T follicular helper cell (primary cell): Measurements from ENCODE around the gene RAB6D.
"Not testable (repeated sequence)": the region's sequence is repeated elsewhere in the genome, so short reads cannot be mapped to it uniquely, and the experiment has no call there.

Experiments used
- DNase-seq: peaks from one replicate; pipeline ENCODE4 v3.0.0-alpha.2; 2020; ENCODE audit warnings: low read depth

Gene RAB6D

DNA sequence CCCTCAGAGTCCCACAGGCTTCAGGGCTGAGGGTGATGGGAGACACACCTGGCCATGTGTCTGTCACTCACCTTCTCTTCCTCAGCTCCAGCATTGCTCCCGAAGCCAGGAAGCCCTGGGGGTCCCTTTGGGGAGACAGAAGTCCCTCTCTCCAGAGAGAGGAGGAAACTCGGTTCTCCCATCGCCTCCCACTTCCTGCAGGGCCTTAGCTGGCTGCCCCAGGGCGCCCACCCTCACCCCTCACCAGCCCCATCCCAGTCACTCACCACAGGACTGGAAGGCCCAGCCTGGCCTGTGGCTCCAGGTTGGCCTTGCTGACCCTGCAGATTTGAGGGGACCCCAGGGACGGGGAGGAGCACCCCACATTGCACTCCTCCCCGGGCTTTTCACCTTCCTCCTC lies 2.7 kb upstream of the RAB6D start:
- no peak for DNase-seq

DNA sequence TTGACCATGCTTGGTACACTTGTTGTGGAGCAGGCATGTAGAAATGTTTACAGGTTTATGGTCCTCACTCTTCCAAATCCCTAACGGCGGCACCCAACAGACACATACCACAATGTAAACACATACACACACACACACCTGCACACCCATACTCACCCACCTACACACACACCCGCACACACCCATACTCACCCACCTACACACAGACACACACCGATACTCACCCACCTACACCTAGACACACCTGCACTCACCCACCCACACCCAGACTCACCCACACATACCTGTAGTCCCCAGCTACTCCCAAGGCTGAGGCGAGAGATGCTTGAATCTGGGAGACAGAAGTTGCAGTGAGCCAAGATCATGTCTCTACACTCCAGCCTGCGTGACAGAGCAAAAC lies 1.5 kb upstream of the RAB6D start:
- no peak for DNase-seq

DNA sequence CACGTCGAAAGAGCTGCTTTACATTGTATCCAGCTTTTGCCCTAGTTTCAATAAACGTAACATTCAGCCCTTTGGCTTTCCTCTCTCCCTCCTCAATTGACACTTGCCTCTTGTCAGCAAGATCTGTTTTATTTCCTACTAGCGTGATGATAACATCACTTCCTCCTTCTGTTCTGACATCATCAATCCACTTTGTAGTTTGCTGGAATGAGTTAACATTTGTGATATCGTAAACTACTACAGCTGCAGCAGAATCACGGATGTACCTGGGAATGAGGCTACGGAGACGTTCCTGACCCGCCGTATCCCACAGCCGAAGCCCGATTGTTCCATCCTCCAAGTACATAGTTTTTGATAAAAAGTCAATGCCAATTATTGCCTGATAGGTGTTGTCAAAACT lies 755 bp downstream of the RAB6D start:
- DNase-seq: not testable (repeated sequence)

DNA sequence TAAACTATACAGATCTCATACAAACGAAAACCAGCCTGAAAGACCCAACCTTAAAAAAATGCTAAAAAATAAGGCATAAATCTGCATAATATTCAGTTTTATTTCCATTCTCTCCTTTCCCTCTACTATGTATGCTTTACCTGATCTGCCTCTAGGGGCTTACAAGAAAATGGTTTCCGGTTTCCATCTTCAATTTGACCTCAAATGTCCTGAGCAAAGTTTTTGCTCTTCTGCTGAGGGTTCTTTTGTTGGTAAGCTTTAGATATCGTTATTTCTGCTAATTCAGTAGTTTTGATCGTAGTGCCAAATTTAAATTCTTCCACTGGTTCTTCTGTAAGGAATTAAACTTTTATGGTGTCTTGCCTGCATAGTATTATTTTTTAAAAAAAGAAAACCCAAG lies 2.2 kb downstream of the RAB6D start:
- not testable (repeated sequence) for DNase-seq

DNA sequence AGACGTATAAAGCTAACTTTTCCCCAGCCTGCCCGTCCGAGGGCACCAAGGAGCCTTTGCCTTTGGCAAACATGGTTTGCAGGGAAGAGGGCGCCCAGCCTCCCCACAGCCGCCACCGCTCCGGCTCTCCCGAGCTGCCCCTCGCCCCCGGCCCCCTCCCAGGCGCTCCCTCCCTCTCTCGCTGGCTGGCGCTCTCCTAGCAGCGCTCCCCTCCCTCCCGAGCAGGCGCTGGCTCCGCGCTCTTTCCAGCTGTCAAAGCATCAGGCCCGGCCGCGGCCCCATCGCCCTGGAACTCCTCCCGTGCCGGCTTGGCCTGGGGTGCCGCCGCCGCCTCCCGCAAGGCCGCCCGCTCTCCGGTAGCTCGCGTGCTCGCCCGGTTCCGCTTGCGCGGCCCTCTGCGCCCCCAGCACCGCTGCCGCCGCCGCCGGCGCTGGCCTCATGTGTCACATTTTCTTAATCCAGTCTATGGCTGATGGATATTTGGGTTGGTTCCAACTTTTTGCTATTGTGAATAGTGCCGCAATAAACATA lies 10.7 kb downstream of the RAB6D start:
- not testable (repeated sequence) for DNase-seq

DNA sequence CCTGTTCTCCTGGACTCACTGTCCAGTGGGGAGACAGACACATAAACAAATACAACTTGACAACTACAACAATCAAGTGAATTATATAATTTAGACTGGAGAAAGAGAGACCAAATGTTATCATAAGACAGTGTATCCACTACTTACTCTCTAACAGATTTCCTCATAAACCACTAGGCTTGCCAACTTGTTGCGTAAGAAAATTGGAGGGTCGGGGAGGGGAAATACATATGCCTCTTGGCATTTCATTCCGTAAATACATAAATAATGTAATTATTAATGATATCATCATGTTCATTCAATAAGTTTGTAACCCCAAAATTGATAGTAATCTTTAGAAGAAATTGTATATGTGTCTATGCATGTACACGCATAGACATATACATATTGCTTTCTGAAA lies 14.9 kb downstream of the RAB6D start:
- DNase-seq: no peak

DNA sequence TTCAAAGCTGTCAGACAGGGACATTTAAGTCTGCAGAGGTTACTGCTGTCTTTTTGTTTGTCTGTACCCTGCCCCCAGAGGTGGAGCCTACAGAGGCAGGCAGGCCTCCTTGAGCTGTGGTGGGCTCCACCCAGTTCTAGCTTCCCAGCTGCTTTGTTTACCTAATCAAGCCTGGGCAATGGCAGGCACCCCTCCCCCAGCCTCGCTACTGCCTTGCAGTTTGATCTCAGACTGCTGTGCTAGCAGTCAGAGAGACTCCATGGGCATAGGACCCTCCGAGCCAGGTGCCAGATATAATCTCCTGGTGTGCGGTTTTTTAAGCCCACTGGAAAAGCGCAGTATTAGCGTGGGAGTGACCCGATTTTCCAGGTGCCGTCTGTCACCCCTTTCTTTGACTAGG lies 16.9 kb downstream of the RAB6D start:
- not testable (repeated sequence) for DNase-seq

DNA sequence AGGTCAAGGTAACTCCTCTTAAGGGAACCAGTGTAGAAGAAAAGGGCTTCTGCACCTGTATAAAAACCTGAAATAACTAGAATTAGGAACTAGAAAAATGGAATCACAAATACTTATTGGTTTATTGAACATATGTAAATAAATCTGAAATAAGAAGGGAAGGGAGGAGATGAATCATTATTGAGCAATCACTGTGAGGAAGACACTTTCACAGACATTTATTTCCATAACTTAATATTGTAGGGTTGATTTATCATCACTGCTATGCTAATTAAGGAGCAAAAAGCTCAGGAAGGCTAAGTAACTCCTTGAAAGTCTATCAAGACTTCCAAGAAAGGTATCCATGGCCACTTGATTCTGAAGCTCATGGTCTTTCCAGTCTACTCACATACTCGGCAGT lies 24.7 kb downstream of the RAB6D start:
- not testable (repeated sequence) for DNase-seq

DNA sequence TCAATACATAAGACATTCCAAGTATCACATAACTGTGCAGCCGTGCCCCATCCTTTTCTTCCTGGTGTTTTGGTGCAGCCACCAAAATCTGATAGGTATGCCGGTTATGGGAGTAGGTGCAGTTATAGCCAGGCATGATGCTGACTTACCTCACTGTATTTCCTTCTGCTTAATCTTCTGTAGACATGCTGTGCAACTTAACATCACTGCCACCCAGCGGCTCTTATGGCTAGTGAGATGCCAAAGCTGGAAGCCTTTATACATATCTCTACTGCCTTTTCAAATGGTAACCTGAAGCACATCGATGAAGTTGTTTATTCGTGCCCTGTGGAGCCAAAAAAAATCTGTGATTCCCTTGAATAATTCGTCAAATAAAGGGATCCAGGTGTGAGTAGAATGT lies 28.6 kb downstream of the RAB6D start:
- not testable (repeated sequence) for DNase-seq

DNA sequence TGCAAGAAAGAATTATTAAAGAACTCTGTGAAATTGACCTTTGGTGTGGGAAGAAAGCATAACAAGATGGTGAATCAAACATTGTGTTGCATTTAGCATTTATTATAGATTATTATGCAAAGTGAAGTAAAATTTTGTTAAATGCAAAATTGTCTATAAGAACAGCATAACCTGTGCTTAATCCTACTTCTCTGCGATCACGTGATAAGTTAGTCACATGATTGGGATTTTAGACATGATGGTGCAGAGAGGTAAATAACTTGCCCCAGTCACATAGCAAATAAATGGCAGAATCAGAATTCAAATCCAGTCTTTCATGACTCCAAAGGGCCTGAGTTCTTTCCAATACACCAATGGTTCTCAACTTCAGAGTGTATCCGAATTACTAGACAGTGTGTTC lies 31.3 kb downstream of the RAB6D start:
- not testable (repeated sequence) for DNase-seq

DNA sequence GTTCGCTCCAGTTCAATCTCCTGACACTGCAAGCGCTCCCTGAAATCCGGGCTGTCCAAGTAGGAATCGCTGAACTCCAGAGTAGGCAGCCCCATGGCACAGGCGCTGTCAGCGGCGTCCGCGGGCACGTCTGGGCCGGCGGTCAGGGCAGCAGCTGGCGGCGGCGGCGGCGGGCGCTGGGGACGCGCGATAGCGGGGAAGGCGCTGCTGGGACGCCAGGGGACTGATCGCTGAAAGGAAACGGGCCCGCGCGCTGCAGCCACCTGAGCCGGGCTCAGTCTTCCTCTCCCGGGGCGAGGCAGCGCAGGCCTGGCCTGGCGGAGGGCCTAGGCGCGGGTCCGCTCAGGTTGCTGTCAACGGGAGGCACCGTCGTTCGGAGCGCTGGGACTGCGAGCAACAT lies 33.0 kb downstream of the RAB6D start:
- not testable (repeated sequence) for DNase-seq

DNA sequence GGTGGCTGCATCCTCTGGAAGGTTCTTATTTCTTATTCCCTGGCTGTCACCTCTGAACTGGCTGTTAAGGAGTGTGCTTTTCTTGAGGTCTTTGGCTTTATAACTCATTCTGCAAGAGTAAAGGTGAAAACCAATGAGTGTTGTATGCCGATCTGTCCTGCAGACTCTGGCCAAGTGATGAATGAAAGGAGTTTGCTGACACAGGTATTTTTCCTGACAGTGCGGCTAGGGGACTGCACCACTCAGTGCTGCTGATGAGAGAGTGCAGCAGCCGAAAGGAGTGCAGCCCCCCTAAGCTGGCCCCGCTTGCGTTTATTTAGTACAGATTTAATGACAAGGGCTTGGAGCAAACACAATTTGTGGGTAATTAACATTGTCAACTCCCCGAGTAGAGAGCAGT lies 41.8 kb downstream of the RAB6D start:
- no peak for DNase-seq

DNA sequence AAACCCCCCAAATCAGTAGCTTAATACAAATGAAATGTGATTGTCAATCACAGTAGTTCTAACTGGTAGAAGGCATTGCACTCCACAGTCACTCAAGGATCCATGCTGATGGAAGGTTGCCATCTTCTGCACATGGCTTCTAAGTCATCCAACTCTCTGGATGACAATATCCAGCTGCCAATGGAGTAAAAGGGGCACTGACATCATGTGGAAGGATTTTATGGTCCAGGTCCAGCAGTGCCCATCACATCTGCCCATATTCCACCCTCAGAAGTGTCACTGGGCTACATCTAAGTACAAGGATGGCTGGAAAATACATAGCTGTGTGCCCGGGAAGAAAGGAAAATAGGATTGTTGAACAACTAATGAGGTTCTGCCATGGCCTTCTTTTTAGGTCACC lies 42.6 kb downstream of the RAB6D start:
- not testable (repeated sequence) for DNase-seq

DNA sequence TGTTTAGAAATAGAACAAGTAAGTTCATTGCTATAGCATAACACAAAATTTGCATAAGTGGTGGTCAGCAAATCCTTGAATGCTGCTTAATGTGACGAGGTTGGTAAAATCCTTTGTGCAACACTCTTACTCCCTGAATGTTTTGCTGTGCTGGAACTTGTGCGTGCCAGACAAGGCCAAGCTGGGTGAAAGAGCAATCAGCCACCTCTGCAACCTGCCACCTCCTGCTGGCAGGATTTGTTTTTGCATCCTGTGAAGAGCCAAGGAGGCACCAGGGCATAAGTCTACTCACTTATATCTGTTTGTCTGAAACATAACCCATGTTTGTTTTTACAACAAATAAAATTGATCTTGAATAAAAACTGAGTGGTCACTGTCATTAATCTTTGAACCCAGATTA lies 53.0 kb downstream of the RAB6D start:
- not testable (repeated sequence) for DNase-seq
